A172 (cell line): ENCODE data around the gene LDLRAD4. TPM values are rescaled to one million over a fixed set of nuclear protein-coding genes. Genes with fewer than 3 reads are reported as not detected.

Source experiments
- DNase-seq: peaks from one replicate; pipeline ENCODE4 v3.0.0-alpha.2; 2015; ENCODE audit warnings: low spot score
- total RNA-seq: library from RNA; depleted of rRNA; stranded (reverse); fragments of >200 nt; shearing (Covaris generic); gene quantifications from 2 replicates; pipeline ENCODE4 v1.2.3, GENCODE V29; 2014

The LDLRAD4 gene
- total RNA-seq, 1 experiment from 2014 or later, result 5.7 TPM

DNA sequence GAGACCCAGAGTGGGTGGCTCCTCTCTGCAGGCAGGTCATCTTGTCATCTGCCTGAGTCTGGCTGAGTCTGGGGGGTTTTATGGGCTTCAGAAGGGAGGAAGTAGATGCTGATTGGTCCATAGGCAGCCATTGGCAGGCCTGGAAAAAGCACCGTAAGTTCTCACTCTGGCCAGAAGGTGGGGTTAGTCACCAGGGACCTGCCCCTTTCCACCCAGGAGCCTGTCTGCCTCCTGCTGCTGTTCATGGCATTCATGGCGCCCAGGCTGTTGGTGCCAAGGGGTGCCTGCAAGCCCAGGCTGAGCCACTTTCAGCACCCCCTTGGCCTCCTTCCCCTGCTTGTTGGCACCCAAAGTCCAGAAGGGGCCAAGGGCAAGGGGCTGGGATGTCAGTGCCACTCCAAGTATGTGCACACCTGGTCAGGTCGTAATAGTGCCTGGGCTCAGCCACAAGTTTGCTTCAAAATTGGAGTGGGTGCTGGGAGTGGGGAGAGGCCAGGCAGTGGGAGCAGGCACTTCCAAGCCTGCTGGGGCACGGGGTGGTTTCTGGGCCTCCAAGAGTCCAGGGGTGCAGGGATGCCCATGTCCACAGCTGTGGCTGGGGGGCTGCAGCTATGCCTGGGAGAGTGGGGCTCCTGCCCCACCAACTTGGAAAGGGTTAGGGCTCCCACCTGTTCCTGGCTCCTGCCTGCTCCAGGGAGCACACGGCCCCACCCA lies 329.7 kb downstream of the LDLRAD4 start:
- DNase-seq, result no peak

DNA sequence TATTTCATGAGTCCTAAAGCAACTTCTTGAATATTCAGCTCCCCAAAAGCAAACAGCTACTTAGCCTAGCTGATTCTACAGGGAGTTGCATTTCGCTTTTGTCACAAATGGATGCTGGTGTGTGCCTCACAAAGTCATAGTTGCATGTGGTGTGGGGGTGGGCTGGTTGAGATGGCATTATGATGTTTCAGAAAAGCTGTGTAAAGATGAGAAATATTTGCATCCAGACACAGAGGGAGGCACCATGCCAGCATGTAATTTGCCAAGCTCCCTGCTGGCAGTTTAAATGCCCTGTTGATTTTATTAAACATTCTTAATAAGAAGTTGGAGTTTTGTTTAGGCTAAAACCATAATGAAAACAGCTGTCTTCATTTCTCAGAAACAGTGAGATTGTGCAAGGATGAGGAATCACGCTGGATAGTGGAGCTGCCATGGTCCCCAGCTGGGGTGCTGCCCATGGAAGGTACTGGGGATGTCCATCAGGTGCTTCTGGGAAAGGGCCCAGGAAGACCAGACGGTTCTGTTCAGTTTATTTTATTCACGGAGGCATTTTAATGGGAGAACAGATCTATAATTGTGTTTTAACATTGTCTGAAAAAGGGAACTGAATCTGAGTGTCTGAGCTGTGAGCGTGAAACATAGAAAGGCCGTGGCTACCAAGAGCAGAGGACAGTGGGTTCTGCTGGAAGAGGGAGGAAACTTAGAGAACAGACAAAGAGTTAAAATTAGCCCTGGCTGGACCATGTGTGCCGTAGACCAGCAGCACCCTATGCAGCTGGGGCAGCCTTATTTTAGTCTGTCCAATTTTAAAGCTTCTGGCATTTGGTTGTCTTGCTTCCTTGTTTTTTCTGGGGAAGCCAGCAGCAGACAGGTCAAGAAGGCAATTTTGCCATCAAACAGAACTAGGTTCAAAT lies 330.7 kb downstream of the LDLRAD4 start:
- no peak for DNase-seq

DNA sequence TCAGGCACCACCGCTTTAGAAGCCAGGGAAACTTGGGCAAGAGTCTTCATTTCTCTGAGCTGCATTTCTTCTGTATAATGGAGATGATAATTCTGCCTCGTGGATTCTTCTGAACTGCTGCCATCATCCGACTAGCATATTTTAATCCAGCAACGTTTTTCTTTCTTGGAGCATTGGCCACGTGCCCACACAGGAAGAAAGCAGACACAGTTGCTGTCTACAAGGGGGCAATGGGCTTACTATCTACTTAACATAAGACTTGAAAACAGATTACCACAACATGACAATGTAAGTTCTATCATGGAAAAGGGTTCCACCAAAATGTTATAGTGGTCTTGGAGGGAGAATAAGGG lies 331.3 kb downstream of the LDLRAD4 start:
- no peak for DNase-seq

DNA sequence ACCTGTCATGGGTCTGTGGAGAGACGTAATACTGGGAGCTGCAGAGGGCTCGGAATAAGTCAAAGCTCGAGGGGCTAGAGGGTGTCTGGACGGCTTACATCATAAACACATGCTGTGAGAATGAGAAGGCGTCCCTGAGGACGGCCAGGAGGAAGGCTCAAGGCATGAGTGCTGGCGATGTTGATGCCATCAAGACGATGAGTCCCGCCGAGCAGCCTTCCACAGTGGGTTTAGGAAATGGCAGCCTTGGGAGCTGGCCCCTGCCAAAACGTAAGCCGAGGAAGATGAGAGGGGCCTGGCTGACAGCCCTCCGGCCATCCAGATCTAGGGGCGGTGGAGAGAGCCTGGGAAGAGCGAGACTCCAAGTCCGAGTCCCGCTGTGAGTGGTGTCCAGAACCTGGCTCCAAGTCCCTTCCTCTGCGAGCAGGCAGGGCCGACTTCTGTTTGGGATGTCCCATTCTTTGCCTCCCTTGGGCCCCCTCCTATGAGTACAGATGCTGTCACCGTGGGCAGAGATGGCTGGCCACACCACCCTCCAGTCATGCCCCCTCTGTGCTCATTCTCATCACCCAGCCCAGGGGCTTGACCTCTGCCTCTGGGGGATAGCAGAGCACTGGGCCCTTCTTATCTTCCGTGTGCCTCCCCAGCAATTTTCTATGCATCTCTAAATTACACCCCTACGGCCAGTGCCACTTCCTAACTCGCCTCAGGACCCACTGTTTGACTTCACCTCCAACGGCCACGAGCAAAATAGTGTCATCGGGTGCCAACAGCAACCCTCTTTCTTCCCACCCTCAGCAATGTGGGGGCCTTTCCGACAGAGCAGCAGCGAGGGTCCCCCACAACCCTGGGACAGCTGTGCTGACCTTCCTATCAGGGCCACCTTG lies 332.1 kb downstream of the LDLRAD4 start:
- no peak for DNase-seq

DNA sequence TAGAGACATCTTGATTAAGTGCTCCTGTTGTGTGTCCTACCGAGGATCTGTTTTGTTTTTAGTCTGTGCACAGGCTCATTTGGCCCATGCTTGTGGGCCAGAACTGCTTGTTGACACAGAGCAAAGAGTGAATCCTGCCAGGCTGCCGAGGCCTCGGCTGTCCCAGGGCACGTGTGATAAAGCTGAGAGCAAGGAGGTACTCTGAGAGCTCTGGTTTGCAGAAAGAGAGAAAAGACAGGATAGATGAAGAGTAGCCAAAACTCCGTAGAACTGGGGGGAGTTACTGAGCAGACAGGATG lies 332.7 kb downstream of the LDLRAD4 start:
- DNase-seq, result no peak

DNA sequence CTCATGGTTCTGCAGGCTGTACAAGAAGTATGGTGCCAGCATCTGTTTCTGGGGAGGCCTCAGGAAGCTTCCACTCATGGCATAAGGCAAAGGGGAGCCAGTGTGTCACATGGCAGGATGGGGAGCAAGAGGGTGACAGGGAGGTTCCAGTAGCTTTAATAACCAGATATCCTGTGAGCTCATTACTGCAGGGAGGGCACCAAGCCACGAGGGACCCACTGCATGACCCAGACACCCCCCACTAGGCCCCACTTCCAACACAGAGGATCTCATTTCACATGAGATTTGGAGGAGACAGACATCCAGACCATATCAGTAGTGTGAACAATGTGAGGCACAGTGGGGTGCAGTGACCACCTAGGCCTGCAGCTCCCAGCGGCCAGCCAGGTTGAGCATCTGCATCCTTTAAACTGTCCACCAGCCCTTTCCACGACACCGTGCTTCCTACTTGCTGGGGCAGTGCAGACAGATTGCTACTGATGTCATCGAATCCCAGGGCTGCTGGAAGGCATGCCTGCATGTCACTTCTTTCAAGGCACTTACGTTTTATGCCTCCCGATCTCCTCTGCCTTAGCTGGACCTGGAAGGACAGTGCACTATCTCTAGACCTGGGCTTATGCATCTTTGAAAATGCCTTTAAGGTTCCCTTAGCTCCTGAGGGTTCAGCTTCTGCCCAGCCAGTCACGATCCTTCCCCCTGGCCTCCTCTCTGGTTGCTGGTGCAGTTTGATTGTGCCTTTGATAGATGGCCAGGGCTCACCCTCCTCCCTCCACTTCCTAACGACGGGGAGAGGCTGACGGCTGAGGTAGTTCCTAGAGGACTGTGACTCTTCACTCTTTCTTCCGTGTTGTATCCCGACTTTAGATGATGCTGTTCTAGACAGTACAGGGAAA lies 333.5 kb downstream of the LDLRAD4 start:
- DNase-seq, result no peak

GRCh38 chr18:13553449-13553848 lies 334.9 kb downstream of the LDLRAD4 start:
- no peak for DNase-seq

DNA sequence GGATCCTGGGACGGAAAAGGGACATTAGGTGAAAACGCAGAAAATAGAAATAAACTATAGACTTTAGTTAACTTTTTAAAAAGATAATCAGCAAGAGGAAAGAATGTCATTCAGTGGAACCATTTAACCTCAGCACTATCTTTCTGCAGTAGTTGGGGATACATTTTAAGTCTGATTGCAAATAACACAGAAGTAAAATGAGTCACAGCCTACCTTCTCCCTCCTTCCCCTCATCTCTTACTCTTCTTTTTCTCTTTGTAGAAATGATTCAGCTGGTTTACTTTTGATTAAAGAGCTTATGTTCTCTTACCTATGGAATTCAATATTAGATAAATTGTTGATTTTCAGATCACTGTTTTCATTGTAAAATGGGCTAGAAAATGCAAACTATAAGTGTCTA lies 336.6 kb downstream of the LDLRAD4 start:
- DNase-seq, result no peak

DNA sequence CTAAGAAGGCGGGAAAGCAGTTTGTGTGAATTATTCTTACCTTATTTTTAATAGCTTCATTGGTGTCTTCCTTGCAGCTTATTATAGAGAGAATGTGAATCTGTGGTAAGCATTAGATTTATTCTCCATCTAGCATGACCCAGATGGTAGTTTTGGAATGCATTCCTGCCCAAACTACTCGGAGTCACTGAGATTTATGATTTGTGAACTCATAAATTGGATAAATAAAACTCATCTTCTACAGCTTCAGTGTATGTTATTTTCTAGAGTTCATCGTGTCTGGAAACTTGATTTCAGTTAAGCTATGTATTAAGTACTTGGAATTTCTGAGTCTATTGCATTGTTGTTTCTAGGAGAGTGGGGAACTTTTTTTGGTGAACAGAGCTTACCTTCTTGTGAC lies 337.3 kb downstream of the LDLRAD4 start:
- DNase-seq, result no peak

DNA sequence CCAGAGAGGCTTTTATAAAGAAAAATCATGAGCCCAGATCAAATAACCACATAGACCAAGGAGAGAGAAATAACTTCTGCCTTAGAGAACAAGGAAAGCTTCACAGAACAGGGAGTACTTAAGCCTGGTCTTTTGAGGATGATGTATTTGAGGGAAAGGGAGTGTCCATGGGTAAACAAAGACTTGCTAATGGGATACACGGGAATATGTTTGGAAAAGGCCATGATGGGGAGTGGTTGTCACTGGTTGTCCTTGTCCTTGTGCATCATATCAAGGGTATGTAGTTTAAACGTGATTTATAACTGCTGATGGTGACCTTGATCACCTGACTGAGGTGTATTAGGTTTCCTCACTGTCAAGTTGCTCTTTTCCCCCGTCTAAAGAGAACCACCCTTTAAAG lies 337.9 kb downstream of the LDLRAD4 start:
- no peak for DNase-seq

- DNase-seq, result peak; percentile 44
These were observed 339.6 kb downstream of the LDLRAD4 start for GRCh38 chr18:13558124-13558523.

DNA sequence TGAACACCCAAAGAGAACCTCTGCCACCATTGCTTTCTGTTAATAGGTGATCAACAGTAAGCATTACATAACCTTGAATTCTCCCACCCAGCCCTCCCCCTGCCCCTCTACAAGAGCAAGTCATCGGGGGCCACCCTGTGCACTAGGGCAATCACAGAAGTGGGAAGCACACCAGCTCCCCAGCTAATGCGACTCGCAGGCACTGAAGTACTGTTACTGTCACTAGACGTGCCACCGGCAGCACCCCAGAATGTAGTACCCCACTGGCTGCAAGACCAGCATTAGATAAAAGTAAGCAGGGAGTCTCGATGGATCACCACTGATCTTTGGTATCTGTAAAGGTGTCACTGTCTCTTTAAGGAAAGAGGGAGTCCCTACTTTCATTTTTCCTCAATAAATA lies 340.2 kb downstream of the LDLRAD4 start:
- no peak for DNase-seq

GRCh38 chr18:13559754-13560153 lies 341.2 kb downstream of the LDLRAD4 start:
- DNase-seq, result no peak

DNA sequence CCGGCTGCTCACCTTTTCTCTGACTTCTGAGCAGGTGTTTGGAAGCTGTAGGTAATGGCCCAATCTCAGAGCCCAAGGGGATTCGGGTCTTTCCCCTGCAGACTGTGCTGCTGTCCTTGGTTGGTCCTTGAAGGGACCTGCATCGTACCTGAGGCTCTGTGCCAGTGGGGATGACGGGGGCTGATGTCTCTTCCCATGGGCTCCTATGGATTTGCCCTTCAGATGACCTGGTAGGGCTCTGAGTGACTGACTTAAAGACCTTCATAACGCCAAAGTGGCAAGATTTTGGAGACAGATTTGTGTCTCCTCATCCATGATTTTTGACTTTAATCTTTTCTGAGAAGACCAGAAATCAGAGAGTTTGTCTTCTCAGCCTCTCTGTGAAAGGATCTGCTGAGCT lies 341.7 kb downstream of the LDLRAD4 start:
- no peak for DNase-seq

DNA sequence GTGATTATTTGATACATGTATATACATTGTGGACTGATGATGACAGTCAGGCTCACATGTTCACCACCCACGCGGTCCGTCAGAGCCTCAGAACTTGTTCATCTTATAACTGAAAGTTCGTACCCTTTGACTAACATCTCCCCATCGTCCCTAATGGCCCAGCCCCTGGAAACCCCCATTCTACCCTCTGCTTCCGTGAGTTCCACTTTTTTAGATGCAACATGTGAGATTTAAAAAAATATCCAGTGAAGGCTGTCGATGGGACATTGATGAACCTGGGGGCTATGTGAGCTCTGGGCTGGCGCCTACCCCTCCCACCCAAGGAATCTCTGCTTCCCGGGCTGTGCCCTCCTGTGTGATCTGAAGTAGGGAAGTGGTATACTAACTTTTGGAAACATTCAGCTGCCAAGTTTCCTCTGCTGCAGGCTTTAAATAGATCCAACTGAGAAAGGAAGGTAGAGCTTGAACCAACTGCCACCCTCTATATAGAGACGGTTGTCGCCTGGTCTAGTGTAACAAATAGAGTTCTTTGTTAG lies 344.0 kb downstream of the LDLRAD4 start:
- no peak for DNase-seq

DNA sequence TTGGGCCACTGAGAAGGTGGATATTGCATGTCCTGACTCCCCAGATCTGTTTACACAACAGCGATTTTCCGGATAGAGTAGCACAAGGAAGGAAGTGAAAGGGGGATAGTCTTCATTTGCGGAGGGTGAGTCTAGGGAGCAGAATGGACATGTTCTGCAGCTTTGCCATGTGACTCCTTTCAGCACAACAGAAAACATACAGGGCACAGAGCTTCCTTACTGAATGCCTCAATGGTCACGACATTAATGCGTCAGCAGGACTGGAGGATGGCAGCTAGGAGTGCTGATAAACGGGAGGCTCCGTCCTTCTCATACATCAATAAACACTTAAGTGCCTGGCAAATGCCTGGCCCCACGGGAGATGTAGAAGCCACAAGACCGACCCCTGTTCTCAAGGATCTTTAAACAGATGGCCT lies 344.8 kb downstream of the LDLRAD4 start:
- DNase-seq, result no peak

DNA sequence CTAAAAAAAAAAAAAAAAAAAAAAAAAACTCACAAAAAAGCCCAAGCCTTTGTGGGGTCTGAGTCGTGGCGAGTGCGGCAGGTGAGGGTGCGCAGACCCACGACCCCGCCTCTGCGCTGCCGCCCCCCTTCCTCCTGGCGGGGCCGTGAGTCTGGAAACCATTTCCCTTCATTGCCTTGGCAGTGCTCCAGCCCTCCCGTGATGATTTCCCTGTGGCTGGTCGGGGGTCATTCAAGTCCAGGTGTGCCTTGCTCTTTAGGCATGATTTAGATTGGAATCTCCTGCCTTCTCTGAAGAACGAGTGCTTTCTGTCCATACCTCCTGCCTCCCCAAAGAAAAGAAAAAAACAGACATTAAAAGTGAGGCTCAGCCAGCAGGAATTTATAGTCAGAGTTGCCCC lies 346.0 kb downstream of the LDLRAD4 start:
- no peak for DNase-seq

DNA sequence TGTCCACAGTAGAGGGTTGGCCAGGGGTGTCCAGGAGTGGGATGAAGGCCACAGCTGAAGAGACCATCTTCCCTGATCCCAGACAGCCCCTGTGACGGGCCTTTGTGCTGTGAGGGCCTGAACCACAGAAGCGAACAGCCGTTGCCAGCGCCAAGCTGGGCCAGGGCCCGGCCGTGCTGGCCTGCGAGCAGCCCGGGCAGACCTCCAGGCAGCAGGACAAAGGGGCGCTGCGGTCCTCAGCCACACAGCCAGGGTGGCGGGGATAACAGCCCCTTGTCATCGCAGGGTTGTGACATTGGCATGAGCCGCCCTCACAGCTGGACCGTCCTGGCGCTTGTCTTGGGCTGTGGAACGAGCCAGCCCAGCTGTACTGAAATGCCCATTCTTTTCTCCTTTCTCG lies 346.7 kb downstream of the LDLRAD4 start:
- no peak for DNase-seq

- no peak for DNase-seq
These were observed 348.6 kb downstream of the LDLRAD4 start for GRCh38 chr18:13566941-13567746.
